Keratinocyte (primary cell): ENCODE data around the gene PRKCH. TPM values are rescaled to one million over a fixed set of nuclear protein-coding genes. Genes with fewer than 3 reads are reported as not detected.

Experiments
- DNase-seq: peaks from one replicate; pipeline ENCODE4 v3.0.0-alpha.2; 2011; ENCODE audit warnings: low read depth, missing footprints, low spot score
- FAIRE-seq: peaks from 2 replicates; lab custom pipeline; 2011; peaks lifted over from hg19 to GRCh38; lab: Jason Lieb, UNC
- H2AFZ ChIP-seq: 2 replicates; pipeline ENCODE4 v1.6.0; 2012; ENCODE audit warnings: low read length, control low read depth, inconsistent platforms; ENCODE audit not compliant: control insufficient read depth
- H3K27ac ChIP-seq: 2 replicates; pipeline ENCODE4 v1.5.1; 2011; ENCODE audit warnings: low read length; ENCODE audit not compliant: control insufficient read depth, insufficient read depth
- H3K27me3 ChIP-seq: 3 replicates; pipeline ENCODE4 v1.6.0; 2011; ENCODE audit warnings: low read length; ENCODE audit not compliant: control insufficient read depth, insufficient read depth; ENCODE audit errors: extremely low read depth
- H3K36me3 ChIP-seq, 2 experiments: 2 replicates in 1 of 2; 3 replicates in 1 of 2; pipeline ENCODE4 v1.5.1; 2011; ENCODE audit warnings: low read length in 2 of 2, mild to moderate bottlenecking in 1 of 2; ENCODE audit not compliant: control insufficient read depth in 2 of 2, insufficient read depth in 2 of 2; ENCODE audit errors: extremely low read depth in 1 of 2
- H3K4me1 ChIP-seq: 3 replicates; pipeline ENCODE4 v1.5.1; 2011; ENCODE audit warnings: low read length; ENCODE audit not compliant: control insufficient read depth, insufficient read depth; ENCODE audit errors: extremely low read depth
- H3K4me2 ChIP-seq: 3 replicates; pipeline ENCODE4 v1.6.0; 2011; ENCODE audit warnings: low read depth, low read length; ENCODE audit not compliant: control insufficient read depth, insufficient read depth; ENCODE audit errors: extremely low read depth
- H3K4me3 ChIP-seq, 3 experiments: fragments of 200-600 bp in 1 of 3; sonication (generic) in 1 of 3; 2 replicates in 2 of 3; 3 replicates in 1 of 3; pipeline ENCODE4 v1.5.1; 2011 to 2016; ENCODE audit warnings: low read length in 3 of 3, mild to moderate bottlenecking in 3 of 3, control low read depth in 2 of 3, inconsistent platforms in 1 of 3, low read depth in 1 of 3, mixed read lengths in 1 of 3, mixed run types in 1 of 3, moderate library complexity in 1 of 3; ENCODE audit not compliant: control insufficient read depth in 2 of 3, insufficient read depth in 2 of 3; ENCODE audit errors: extremely low read depth in 1 of 3
- H3K79me2 ChIP-seq: 2 replicates; pipeline ENCODE4 v1.6.0; 2012; ENCODE audit warnings: low read length; ENCODE audit not compliant: control insufficient read depth, insufficient read depth
- H3K9ac ChIP-seq: 3 replicates; pipeline ENCODE4 v1.6.0; 2011; ENCODE audit warnings: low read length; ENCODE audit not compliant: control insufficient read depth, insufficient read depth; ENCODE audit errors: extremely low read depth
- H3K9me1 ChIP-seq: 3 replicates; pipeline ENCODE4 v1.6.0; 2011; ENCODE audit warnings: low read length; ENCODE audit not compliant: control insufficient read depth, insufficient read depth; ENCODE audit errors: extremely low read depth
- H3K9me3 ChIP-seq: 2 replicates; pipeline ENCODE4 v1.5.1; 2012; ENCODE audit warnings: low read depth, low read length; ENCODE audit not compliant: control insufficient read depth
- H4K20me1 ChIP-seq: 3 replicates; pipeline ENCODE4 v1.6.0; 2011; ENCODE audit warnings: low read length; ENCODE audit not compliant: control insufficient read depth, insufficient read depth; ENCODE audit errors: extremely low read depth
- CTCF ChIP-seq, 3 experiments: IDR thresholded peaks in 1 of 3; conservative IDR thresholded peaks in 1 of 3; optimal IDR thresholded peaks in 1 of 3; 2 replicates in 2 of 3; 3 replicates in 1 of 3; pipeline versions ENCODE3 to v1.5.1; 2011; ENCODE audit warnings: low read length in 3 of 3, mild to moderate bottlenecking in 3 of 3, moderate library complexity in 2 of 3, control low read depth in 1 of 3, inconsistent platforms in 1 of 3; ENCODE audit not compliant: insufficient read depth in 2 of 3; ENCODE audit errors: extremely low read depth in 1 of 3
- EZH2 ChIP-seq: IDR thresholded peaks from one replicate; pipeline ENCODE4 v1.6.1; 2012; ENCODE audit warnings: inconsistent platforms, mild to moderate bottlenecking, low read length, moderate library complexity
- dilution Hi-C: fragments of 300-500 bp; cut with MboI; formaldehyde crosslinking; loops from one replicate; pipeline ENCODE4 v1.7.0; 2020; ENCODE audit warnings: low sequenced_read_pairs; ENCODE audit not compliant: extremely low pct_ligation_motif_present
- polyA plus RNA-seq, 5 experiments: library from polyadenylated mRNA; depleted of rRNA in 3 of 5; stranded (reverse) in 3 of 5; stranded (forward) in 1 of 5; unstranded in 1 of 5; fragments of >200 nt; gene quantifications; 1 replicate in 1 of 5; 2 replicates in 3 of 5; 3 replicates in 1 of 5; pipeline versions ENCODE4 v1.2.1 to v1.2.3, GENCODE V29; 2011 to 2012; ENCODE audit warnings: missing spikeins in 2 of 5, low read depth in 1 of 5, low replicate concordance in 1 of 5

The PRKCH gene
- polyA plus RNA-seq, 1 donor (not counting 4 experiments of a cell fraction or from before 2014, with no cell fraction given) = 13.7 TPM

GRCh38 chr14:61355892-61356325, 34.5 kb downstream of the PRKCH start:
- Histone ChIP-seq H3K79me2 (peaks cover 9% of the 10 kb centered on the region), H3K4me3 (peak overlapping the region in 2 of 3 experiments; percentile 41 to 56), H3K27me3 (no peaks in the 10 kb centered on the region), H4K20me1 (no peaks in the 10 kb centered on the region), H3K4me2 (peak overlapping the region; percentile 84), H3K4me1 (peaks cover 15% of the 10 kb centered on the region), H3K9ac (peak overlapping the region; percentile 60), H3K9me3 (no peaks in the 10 kb centered on the region), H2AFZ (peak overlapping the region; percentile 74), H3K36me3 (no peaks in the 10 kb centered on the region), H3K27ac (peak overlapping the region; percentile 87), H3K9me1 (no peaks in the 10 kb centered on the region)
- dilution Hi-C loops = no loop called here
- no peak for TF ChIP-seq EZH2
- TF ChIP-seq CTCF (optimal IDR thresholded peaks at IDR 0.05 in 1 of 3, IDR thresholded peaks at IDR 0.05 in 1 of 3, conservative IDR thresholded peaks at IDR 0.05 in 1 of 3; ENCODE audit: extremely low read depth in 1 of 3, insufficient read depth in 2 of 3, low read length in 3 of 3) = no peak
- DNase-seq (peak; percentile 91), FAIRE-seq (peak; percentile 96)

GRCh38 chr14:61357123-61357522, 35.7 kb downstream of the PRKCH start:
- peaks cover 15% of the 10 kb centered on the region for H3K4me1 ChIP-seq
- DNase-seq (no peak), FAIRE-seq (peak; percentile 20)
- no peaks in the 10 kb centered on the region for H3K36me3 ChIP-seq
- H4K20me1 ChIP-seq = no peaks in the 10 kb centered on the region
- no peak overlapping the region for H2AFZ ChIP-seq
- no peak overlapping the region for H3K4me2 ChIP-seq
- no peaks in the 10 kb centered on the region for H3K9me1 ChIP-seq
- no peaks in the 10 kb centered on the region for H3K27me3 ChIP-seq
- no peak overlapping the region for H3K9ac ChIP-seq
- no peak overlapping the region for H3K4me3 ChIP-seq
- no peaks in the 10 kb centered on the region for H3K9me3 ChIP-seq
- H3K27ac ChIP-seq = no peak overlapping the region
- dilution Hi-C loops = no loop called here
- peaks cover 4% of the 10 kb centered on the region for H3K79me2 ChIP-seq
- TF ChIP-seq EZH2 = no peak
- TF ChIP-seq CTCF (optimal IDR thresholded peaks at IDR 0.05 in 1 of 3, IDR thresholded peaks at IDR 0.05 in 1 of 3, conservative IDR thresholded peaks at IDR 0.05 in 1 of 3; ENCODE audit: extremely low read depth in 1 of 3, insufficient read depth in 2 of 3, low read length in 3 of 3) = no peak
